Activated CD4-positive, alpha-beta T cell treated with anti-CD3 and anti-CD28 coated beads, Interleukin-2, Interleukin-6, amounts not matched to agents 100 ng/mL and 50 ng/mL, durations not matched to agents 16 hours and 8 hours (primary cell): ENCODE measurements around the gene METTL16.

Experiments
- DNase-seq: peaks from one replicate; pipeline ENCODE4 v3.0.0-alpha.2; 2020

Gene METTL16

DNA sequence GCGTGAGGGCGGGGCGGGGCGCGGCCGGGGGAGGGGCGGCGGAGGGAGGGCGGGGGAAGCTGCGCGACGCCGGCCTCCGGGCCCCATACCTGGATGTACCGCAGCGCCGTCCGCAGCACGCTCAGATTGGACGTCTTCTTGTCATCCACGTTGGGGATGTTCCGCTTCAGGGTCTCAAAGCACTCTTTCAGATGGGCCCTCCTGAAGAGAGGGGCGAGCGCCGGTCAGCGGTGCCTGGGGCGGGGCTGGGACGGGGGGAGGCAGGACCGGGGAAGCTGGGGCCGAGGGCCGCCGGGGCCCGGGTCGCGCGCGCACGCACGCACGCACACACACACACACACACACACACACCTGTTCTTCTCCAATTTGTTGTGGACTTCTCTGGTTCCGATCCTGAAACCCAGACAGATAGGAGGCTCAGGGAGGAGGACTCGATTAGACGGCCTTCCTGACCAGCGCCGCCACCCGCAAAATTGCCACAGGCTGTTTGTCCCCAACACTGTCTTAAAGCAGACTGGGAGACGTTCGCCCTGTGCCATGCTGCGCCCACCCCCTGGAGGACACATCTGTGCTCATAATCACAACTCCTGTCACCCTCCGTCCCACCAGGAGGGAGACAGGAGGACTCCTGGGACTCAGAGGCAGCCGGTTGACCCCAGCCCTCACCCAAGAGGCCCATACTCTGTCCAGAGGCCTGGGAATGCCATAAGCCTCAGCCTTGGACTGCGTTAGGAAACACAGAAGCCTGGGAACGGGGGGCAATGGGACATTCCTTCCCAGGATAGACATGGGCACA is 117.5 kb downstream of the METTL16 start:
- DNase-seq: no peak

DNA sequence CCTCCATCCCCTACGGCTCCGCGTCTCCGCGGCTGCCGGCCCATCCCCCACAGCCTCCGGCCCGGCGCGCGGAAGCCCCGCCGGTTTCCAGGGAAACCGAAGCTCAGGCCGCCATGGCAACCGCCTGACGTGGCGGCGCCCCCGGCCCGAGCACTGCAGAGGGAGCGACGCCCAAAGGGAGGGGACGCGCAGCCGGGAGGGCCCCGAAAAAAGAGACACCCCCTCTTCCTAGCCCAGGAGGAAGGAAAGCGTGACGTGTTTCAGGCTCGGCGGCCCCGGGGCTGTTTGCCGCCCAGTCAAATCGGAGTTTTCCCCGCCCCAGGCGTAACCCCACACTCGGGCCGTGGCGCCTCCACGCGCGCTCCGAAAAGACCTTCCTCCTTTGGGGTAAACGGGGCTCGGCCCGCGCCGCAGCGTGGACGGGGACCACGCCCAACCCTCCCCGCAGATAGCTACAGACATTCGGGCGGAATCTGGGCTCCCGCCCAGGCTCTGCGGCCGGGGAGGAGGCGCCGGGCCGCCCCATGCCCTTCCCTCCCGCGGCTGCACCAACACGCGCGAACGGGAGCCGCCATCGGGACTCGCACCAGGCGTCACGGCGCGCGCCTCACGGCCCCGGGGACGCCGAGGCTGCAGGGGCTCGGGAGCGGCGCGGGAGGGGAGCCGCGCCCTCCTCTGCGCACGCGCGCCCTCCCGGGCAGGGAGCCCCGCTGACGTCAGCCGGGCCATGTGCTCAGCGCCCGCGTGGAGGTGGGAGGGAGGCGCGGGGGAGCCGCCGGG is 118.3 kb downstream of the METTL16 start:
- peak; percentile 94 for DNase-seq

DNA sequence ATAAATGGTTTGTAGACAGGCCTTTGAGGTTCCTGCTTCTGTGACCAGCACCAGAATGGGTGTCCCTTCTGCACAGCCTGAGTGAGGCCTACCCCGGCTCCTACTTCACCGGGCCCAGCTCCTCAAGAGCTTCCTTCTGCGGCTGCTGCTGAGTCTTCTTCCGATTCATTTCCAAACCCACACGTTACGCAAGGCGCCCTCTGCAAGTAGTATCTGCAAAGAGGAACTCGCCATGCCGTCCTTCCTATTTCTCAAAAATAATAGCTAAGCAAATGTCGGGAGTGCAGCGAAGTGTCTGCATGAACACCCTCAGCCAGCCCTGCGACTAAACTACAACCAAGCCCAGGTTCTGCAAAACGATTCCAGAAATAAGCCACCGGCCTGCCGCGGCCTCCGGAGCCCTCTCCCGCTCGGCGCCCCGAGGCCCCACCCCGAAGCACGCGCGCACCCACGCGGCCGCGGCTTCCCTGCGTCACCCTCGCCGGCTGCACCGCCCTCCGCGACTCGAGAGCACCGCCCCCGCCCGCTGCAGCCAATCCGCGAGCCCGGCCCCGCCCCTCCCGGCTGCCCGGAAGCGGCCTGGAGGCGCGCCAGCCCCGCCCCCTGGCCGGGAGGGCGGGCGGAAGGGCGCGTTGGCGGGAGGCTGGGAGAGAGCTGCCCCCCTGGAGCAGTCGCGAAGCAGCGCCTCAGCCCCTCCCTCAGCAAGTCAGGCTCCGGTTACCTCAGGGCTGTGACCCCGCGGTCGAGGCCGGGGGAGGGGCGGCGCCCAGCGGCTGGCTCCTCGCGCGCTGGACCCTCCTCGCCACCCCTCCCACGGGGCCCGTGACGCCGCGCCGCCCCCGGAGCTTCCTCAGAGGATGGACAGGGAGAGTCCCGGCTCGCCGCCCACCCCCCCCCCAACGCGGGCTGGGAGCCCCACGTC is 119.2 kb downstream of the METTL16 start:
- peak; percentile 98 for DNase-seq

DNA sequence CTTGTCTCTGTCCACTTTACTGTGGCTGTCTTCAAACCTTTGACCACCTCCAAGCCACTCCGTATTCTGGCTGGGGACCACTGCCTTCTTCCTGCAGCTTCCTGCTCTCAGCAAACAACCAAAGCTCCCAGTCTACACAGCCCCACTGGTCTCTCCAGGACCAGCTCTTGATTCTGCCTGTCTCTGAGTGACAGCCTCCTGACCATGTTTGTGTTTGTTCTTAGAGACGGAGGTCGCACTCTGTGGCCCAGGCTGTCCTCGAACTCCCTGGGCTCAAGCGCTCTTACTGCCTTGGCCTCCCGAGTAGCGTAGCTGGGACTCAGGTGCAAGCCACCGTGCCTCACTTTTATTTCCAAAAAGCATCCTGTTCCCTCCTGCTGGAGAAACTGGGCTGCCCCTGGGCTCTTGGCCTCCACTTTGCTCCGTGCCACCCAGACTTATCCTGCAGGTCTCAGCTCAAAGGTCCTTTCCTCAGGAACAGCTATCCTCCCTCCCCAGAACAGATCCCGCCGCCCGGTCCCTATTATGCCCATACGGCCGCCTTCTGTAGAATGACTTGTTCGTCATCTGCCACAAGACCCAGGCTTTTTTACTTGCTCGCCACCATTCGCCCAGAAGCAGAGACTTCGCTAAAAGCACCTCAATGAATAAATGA is 120.0 kb downstream of the METTL16 start:
- DNase-seq: no peak

DNA sequence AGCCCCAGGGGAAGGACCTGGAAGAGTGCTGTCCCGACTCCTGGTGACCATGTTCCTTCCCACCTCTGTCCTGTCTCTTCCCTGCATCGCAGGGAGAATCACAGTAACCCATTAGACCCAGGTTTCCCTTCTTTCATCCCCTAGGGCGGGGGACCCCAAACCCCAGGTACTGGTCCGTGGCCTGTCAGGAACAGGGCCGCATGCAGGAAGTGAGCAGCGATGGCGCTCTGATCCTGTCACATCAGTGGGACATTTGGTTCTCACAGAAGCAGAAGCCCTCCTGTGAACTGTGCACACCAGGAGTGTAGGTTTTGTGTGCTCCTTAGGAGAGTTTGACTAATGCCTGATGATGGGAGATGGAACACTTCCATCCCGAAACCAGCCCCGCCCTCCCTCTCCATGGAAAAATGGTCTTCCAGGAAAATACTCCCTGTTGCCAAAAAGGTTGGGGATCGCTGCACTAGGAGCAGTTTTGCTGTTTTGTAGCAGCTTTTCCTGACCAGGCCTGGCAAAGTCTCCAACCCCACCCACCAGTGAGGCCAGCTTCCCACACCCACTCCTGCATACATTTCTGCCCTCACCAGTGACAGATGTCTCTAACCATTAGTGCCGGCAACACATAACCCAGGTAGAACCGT is 121.4 kb downstream of the METTL16 start:
- no peak for DNase-seq

DNA sequence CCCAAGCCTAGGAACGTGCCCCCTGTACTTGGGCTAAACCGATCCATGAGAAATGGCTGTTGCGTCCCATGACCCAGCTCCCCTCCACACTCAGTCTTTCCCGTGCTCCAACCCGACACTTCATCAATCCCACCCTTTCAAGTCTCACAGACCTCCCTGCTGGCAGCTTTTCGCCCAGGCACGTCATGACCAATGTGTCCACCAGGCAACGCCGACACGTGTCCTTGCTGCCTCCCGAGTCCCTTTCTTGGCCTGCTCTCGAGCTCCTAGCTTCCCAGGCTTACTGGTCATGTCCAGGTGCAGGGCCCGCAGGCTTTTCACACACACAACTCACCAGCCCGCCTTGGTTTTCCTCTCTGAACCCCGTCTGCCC is 123.0 kb downstream of the METTL16 start:
- no peak for DNase-seq

DNA sequence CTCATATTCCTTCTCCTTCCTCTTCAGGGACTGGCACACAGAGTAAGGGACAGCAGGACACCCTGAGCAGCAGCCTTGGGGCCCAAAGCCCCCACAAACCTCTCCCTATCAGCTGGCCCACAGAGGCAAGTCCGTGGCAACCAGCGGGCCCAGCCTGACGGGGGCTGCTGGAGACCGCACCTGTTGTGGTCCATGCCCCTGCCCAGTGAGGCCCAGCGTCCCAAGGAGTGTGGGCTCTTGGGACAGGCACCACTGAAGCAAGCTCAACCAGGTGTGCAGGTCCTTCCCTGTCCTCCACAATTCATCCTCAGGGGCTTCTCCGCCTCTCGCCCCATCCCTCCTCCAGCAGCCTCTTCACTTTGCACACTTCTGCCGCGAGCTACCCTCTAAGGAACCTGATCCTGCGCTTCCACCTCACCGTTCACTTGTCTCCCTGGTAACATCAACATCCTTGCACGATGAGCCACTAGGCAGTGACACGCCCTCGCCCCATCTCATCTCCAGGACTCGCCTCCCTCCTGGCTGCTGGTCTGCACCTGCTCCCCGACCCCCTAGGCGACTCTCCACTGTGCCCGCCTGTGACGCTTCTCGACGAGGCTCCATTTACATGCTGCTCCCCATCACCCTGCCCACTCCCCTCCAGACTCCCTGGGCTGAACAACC is 123.5 kb downstream of the METTL16 start:
- no peak for DNase-seq

DNA sequence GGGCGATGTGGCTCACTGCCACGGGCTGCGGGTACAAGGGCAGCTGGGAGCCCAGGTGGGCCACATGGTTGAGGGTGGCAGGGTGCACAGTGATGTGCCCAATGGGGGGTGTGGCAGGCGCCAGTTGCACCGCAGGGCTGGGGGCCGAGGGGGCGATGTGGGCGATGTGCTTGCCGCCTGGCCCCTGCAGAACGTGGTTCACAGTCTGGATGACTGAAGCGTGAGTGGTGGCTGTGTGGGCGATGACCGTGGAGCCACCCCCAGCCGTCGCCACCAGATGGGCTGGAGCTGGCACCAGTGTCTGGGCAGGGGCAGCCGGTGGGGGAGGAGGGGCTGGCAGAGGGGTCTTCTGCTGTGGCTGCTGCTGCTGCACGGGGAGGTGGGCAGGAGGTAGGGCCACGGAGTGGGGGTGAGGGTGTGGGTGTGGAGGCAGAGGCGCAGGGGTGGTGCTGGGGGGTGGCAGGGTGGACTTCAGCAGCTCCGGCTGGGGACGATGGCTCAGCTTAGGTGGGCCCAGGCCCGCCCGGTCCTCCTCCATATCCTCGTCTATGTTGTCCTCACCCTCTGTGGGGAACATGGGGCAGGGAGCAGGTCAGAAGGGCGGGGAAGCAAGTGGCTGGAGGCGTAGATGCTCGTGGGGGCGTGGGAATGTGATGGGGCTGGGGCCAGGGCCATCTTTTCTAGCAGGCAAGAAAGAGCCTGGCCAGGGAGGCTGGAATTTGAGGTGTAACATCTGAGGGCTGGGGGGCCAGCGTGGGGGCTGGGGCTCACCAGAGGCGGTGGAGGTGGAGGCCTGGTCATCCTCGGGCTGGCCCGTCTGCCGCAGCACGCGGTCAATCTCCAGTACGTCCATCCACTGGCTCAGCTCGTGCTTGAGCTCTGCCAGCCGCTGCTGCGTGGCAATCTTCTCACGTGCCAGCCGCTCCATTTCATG is 124.3 kb downstream of the METTL16 start:
- DNase-seq: no peak

DNA sequence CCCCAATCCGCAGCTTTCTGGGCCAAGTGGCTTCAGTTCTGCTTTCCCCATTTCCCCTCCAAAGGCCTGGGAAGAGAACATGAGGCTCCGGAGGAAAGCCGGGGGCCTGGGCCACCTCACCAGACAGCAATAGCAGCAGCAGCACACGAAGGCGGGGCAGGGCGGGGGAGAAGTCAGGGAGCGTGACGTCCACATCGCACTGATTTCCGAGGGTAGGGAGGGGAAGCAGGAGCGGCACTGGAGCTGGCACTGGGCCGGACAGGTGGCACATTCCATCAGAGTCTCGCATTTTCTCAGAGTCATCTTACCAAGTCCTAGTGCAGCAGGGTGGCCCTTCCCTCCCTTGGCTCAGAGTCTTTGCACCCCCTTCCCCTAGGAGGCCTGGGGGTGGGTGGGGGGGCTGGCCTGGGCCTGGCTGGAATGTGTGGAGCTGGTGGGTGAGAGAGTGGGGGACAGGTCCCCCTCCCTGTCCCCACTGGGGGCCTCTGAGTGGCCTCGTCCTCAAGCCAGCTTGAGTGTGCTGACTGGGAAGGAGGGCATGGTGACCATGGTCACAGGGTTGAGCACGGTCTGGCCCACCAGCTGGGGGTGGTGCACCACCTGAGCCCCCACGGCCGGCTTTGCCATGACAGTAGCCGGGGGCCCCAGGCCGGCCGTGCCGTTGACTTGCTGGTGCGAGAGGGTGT is 125.1 kb downstream of the METTL16 start:
- DNase-seq: no peak

DNA sequence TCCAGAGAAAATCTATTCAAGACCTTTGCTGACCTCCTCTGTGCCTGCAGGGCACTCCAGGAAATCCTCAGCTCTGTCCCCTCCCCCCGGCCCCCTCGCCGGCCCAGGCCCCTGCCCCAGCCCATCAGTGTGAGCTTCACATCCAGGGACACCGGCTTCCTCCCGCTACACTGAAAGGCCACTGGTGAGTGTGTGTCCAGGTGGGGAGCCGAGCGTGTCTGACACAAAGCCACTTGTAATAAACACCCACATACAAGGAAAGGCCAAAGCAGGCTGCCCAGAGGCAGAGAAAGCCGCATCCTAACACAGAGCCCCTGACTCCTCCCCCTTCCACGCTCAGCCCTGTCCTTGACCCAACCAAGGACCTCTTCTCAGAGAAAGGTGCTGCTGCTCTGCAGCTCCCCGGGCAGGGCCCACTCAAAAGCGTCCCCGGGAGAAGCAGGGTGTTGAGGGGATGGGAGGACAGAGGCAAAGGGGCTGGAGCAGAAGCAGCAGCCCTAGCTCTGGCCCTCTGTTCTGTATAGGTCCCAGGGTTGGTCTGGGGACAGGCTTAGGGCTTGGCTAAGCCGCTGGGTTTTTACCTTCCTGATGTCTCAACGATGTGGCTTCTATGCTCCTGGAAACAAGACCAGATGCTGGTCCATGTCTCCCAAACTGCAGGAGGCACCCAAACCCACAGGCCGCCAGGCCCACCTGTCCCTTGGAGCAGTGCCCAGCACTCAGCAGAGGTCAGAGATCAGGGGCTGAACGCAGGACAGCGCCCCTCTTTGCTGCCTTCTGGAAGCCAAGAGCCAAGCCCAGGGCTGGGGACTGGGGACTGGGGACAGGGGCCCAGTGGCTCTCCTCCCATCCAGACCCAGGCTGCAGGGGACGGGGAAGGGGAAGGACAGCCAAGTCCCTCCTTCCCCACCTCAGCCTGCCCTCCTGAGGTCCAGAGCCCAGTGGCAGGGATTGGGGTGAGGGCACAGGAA is 126.2 kb downstream of the METTL16 start:
- no peak for DNase-seq

DNA sequence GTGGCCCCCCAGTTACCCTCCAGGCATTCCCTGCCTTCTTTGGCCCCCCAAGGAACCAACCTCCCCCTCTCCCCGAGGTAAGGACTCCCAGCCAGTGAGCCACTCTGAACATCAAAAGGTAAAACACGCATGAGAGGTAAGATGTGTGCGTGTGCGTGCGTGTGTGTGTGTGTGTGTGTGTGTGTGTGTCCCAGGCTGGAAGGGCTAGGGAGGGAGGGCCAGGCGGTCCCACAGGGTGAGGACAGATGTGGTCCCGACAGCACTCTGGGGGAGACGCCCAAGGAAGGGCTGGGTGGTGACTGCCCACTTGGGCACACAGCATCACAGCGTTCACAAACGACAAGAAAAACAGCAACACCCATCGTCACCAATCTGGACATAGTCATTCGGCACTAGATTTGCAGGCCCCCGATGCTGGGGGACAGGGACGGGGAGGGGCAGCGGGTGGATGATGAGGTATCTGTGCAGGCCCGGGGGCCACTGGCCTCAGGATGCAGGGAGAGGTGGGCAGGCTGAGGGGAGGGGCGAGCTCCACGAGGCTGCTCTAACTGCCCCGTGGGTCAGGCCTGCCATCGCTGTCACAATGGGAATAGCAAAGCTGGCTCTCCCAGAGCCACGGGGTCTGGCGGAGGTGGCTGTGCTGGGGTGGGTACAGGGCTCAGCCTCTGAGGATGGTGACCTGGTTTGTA is 127.1 kb downstream of the METTL16 start:
- no peak for DNase-seq

DNA sequence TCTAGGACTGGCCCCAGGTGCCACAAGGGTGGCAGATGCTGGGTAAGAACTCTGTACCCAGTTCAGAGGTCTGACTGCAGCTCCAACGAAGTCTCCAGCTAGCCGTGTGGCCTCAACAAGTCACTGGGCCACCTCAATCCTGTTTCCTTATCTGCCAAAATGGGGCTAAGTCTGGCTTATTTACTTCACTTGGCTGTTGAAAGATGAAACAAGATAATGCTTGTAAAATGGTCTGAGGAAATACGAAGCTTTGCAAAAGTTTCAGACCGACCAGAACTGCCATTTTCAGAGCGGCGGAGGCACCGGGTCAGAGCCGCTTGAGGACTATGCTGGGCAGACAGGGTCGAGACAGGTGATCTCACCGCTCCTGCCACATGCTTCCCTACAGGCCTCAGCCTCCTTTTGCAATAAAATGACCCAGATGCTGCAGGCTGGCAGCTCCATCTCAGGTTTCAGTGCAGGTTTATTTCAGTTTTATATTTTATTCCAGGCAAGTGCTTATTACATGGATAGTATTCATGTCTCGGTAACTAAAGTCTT is 128.0 kb downstream of the METTL16 start:
- DNase-seq: no peak

DNA sequence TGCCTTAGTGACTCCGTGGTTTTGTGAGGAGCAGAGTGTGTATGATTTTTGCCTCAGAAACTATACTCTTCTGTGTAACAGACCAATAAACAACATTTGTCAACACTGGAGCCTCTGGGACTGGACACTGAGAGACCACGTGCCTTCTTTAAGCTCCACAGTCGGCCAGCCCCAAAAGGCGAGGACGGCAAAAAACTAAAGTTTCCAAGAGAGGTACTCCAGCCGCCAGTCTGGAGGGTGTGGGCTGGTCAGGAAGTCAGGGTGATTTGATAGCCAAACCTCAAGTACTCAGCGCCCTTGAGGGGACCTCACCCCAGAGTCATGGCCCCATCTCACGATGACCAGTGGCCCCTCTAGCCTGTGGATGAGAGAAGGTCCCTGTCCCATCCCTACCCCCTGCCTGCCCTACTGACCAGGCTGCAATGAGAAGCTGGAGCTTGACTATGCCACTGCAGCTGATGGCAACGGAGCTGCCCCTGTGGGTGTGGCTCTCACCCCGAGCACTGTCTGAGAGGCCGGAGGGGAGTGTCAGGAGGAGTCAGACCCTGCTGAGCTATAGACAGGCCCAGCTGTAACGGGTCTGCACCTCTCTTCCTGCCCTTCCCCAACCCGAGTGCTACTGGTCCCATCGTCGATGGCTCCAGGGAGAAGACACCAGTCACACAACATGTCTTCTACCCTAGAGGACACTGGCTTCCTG is 130.6 kb downstream of the METTL16 start:
- DNase-seq: no peak

DNA sequence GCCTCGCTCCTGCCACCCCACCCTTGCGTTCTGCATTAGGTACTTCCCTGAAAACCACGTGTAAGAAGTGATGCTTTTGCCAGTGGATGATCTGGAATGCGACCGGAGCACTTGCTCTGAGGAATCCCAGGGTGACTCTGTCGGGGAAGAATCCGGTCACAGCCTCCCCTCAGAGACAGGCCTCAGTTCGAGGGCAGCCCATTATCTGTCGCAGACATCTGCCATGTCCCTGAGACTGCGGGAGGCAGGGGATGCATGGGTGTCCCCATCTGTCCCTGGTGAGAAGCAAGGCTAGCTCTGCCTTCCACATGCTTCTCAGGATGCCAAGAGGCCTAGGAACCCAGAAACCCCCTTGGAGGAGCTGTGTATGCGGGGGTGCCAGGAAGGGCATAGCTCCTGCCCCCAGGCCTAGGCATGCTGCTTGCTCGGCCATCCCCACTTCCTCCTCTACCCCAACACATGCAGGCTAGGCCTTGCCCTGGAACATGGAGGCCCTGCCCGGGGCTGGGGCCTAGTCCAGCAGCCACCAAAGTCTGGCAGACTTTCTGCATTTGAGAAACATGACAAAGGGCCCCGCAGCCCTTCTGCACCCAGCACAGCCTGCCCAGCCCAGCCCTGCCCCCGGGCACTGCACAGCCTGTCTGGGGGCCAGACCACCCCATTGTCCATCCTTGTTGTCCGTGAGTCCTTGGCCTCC is 131.3 kb downstream of the METTL16 start:
- DNase-seq: no peak

DNA sequence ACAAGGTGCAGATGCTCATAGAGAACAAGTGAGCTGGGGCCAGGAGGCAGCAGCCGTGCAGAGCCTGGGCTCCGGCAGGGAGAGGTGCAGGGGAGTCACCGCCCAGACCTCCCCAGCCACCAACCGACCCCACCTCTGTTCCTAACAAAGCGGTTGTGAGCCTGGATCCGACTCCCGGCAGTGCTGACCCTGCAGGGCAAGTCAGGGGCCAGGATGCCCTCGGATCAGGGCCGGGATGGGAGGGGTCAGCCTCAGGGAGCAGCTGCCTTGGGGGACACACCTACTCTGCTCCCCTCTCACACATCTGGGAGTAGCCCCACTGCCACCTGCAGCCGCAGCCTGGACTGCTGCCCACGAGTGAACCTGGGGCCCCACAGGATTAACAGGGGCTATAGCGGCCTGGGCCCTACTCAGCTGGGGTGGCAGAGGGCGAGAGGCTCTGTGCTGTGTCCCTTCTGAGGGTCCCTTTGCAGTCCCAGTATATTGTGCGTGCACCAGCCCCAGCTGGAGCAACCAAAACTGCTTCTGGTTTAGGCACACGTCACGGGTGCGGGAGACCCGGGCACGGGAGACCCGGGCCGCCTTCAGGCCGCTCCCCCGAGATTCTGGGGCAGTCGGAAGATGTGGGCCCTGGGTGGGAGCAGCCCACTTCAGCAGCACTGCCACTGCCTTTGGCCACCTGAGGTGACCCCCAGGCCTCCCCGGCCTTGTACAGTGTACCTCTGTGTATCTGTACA is 132.0 kb downstream of the METTL16 start:
- DNase-seq: no peak

DNA sequence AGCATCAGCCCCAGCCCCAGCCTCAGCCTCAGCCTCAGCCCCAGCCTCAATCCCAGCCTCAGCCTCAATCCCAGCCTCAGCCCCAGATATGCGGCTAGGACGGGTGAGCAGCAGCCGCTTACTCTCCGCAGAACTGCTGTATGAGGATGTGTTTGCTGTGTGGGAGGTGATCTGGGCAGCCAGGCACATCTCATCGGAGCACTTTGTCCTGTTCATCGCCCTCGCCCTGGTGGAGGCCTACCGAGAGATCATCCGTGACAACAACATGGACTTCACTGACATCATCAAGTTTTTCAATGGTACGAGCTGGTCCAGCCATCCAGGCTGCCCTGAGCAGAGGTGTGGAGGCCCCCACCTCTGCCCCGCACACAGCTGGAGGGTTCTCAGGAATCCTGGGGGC is 132.8 kb downstream of the METTL16 start:
- DNase-seq: no peak
